Measurements from ENCODE around the gene SRGAP3. TPM values are rescaled to one million over a fixed set of nuclear protein-coding genes. Genes with fewer than 3 reads are reported as not detected.

Gene SRGAP3
- total RNA-seq, 1 experiment from 2014 or later: 0.24 TPM

- Histone ChIP-seq H3K4me3 (no peak overlapping the region), H3K9me3 (replicated peaks) (0 out of 2 replicates have a peak, but pooled peaks cover 3% of the 10 kb centered on the region), H3K27me3 (replicated peaks) (no peaks in the 10 kb centered on the region), H3K4me1 (replicated peaks) (no peaks in the 10 kb centered on the region), H3K27ac (no peak overlapping the region), H3K36me3 (no peaks in the 10 kb centered on the region)
- no peak for DNase-seq (ENCODE audit: low read depth in 1 of 2, low spot score in 2 of 2)
These were observed 266.4 kb downstream of the SRGAP3 start for GRCh38 chr3:8983026-8983425.

- Histone ChIP-seq H3K27me3 (replicated peaks) (no peaks in the 10 kb centered on the region), H3K27ac (no peak overlapping the region), H3K4me1 (replicated peaks) (no peaks in the 10 kb centered on the region), H3K4me3 (no peak overlapping the region), H3K36me3 (no peaks in the 10 kb centered on the region), H3K9me3 (replicated peaks) (0 out of 2 replicates have a peak, but pooled peaks cover 3% of the 10 kb centered on the region)
- DNase-seq (ENCODE audit: low read depth in 1 of 2, low spot score in 2 of 2): no peak
These were observed 266.9 kb downstream of the SRGAP3 start for GRCh38 chr3:8982509-8982908.

GRCh38 chr3:8981700-8982099 is 267.7 kb downstream of the SRGAP3 start:
- H3K4me3 ChIP-seq: no peak overlapping the region
- H3K4me1 ChIP-seq (replicated peaks): no peaks in the 10 kb centered on the region
- H3K36me3 ChIP-seq: no peaks in the 10 kb centered on the region
- H3K9me3 ChIP-seq (replicated peaks): 0 out of 2 replicates have a peak, but pooled peaks cover 3% of the 10 kb centered on the region
- no peak for DNase-seq (ENCODE audit: low read depth in 1 of 2, low spot score in 2 of 2)
- H3K27ac ChIP-seq: no peak overlapping the region
- no peaks in the 10 kb centered on the region for H3K27me3 ChIP-seq (replicated peaks)

GRCh38 chr3:8981296-8981695 is 268.1 kb downstream of the SRGAP3 start:
- Histone ChIP-seq H3K4me3 (no peak overlapping the region), H3K9me3 (replicated peaks) (0 out of 2 replicates have a peak, but pooled peaks cover 3% of the 10 kb centered on the region), H3K36me3 (no peaks in the 10 kb centered on the region), H3K27me3 (replicated peaks) (no peaks in the 10 kb centered on the region), H3K27ac (no peak overlapping the region), H3K4me1 (replicated peaks) (no peaks in the 10 kb centered on the region)
- DNase-seq (ENCODE audit: low read depth in 1 of 2, low spot score in 2 of 2): no peak

- H3K4me3 ChIP-seq: no peak overlapping the region
- no peak overlapping the region for H3K27ac ChIP-seq
- no peaks in the 10 kb centered on the region for H3K4me1 ChIP-seq (replicated peaks)
- H3K36me3 ChIP-seq: no peaks in the 10 kb centered on the region
- no peak for DNase-seq (ENCODE audit: low read depth in 1 of 2, low spot score in 2 of 2)
- no peaks in the 10 kb centered on the region for H3K27me3 ChIP-seq (replicated peaks)
- 0 out of 2 replicates have a peak, but pooled peaks cover 3% of the 10 kb centered on the region for H3K9me3 ChIP-seq (replicated peaks)
These were observed 268.6 kb downstream of the SRGAP3 start for GRCh38 chr3:8980756-8981257.

GRCh38 chr3:8979262-8979661 is 270.2 kb downstream of the SRGAP3 start:
- no peaks in the 10 kb centered on the region for H3K27me3 ChIP-seq (replicated peaks)
- H3K4me1 ChIP-seq (replicated peaks): no peaks in the 10 kb centered on the region
- H3K36me3 ChIP-seq: no peaks in the 10 kb centered on the region
- H3K27ac ChIP-seq: no peak overlapping the region
- H3K4me3 ChIP-seq: no peak overlapping the region
- no peak for DNase-seq (ENCODE audit: low read depth in 1 of 2, low spot score in 2 of 2)
- H3K9me3 ChIP-seq (replicated peaks): 0 out of 2 replicates have a peak, but pooled peaks cover 3% of the 10 kb centered on the region

- Histone ChIP-seq H3K4me1 (replicated peaks) (no peaks in the 10 kb centered on the region), H3K4me3 (no peak overlapping the region), H3K27me3 (replicated peaks) (no peaks in the 10 kb centered on the region), H3K9me3 (replicated peaks) (0 out of 2 replicates have a peak, but pooled peaks cover 3% of the 10 kb centered on the region), H3K36me3 (no peaks in the 10 kb centered on the region), H3K27ac (no peak overlapping the region)
- DNase-seq (ENCODE audit: low read depth in 1 of 2, low spot score in 2 of 2): no peak
These were observed 270.9 kb downstream of the SRGAP3 start for GRCh38 chr3:8978551-8978950.

GRCh38 chr3:8976540-8977182 is 272.8 kb downstream of the SRGAP3 start:
- Histone ChIP-seq H3K27me3 (replicated peaks) (no peaks in the 10 kb centered on the region), H3K36me3 (no peaks in the 10 kb centered on the region), H3K4me3 (no peak overlapping the region), H3K27ac (no peak overlapping the region), H3K9me3 (replicated peaks) (0 out of 2 replicates have a peak, but pooled peaks cover 3% of the 10 kb centered on the region), H3K4me1 (replicated peaks) (no peaks in the 10 kb centered on the region)
- DNase-seq (ENCODE audit: low read depth in 1 of 2, low spot score in 2 of 2): no peak

GRCh38 chr3:8975081-8976020 is 274.1 kb downstream of the SRGAP3 start:
- H3K9me3 ChIP-seq (replicated peaks): 0 out of 2 replicates have a peak, but pooled peaks cover 3% of the 10 kb centered on the region
- H3K4me3 ChIP-seq: no peak overlapping the region

GRCh38 chr3:8974458-8974857 is 275.0 kb downstream of the SRGAP3 start:
- Histone ChIP-seq H3K27me3 (replicated peaks) (no peaks in the 10 kb centered on the region), H3K4me3 (no peak overlapping the region), H3K27ac (no peak overlapping the region), H3K4me1 (replicated peaks) (no peaks in the 10 kb centered on the region), H3K36me3 (no peaks in the 10 kb centered on the region), H3K9me3 (replicated peaks) (0 out of 2 replicates have a peak, but pooled peaks cover 3% of the 10 kb centered on the region)
- no peak for DNase-seq (ENCODE audit: low read depth in 1 of 2, low spot score in 2 of 2)

More at GRCh38 chr3:8975081-8976020, 274.1 kb downstream of the SRGAP3 start:
- no peaks in the 10 kb centered on the region for H3K36me3 ChIP-seq
- H3K4me1 ChIP-seq (replicated peaks): no peaks in the 10 kb centered on the region
- H3K27ac ChIP-seq: no peak overlapping the region
- H3K27me3 ChIP-seq (replicated peaks): no peaks in the 10 kb centered on the region
- no peak for DNase-seq (ENCODE audit: low read depth in 1 of 2, low spot score in 2 of 2)

GRCh38 chr3:8972639-8973038 is 276.8 kb downstream of the SRGAP3 start:
- DNase-seq (ENCODE audit: low read depth in 1 of 2, low spot score in 2 of 2): no peak
- H3K36me3 ChIP-seq: no peaks in the 10 kb centered on the region

GRCh38 chr3:8970971-8971589 is 278.4 kb downstream of the SRGAP3 start:
- no peaks in the 10 kb centered on the region for H3K4me1 ChIP-seq (replicated peaks)
- no peak overlapping the region for H3K27ac ChIP-seq
- peak in 1 of 2 experiments; percentile 46 for DNase-seq (ENCODE audit: low read depth in 1 of 2, low spot score in 2 of 2)

More at GRCh38 chr3:8972639-8973038, 276.8 kb downstream of the SRGAP3 start:
- Histone ChIP-seq H3K4me3 (no peak overlapping the region), H3K27me3 (replicated peaks) (no peaks in the 10 kb centered on the region), H3K4me1 (replicated peaks) (no peaks in the 10 kb centered on the region), H3K27ac (no peak overlapping the region), H3K9me3 (replicated peaks) (no peaks in the 10 kb centered on the region)

GRCh38 chr3:8969241-8969640 is 280.2 kb downstream of the SRGAP3 start:
- no peak for DNase-seq (ENCODE audit: low read depth in 1 of 2, low spot score in 2 of 2)
- H3K9me3 ChIP-seq (replicated peaks): no peaks in the 10 kb centered on the region

More at GRCh38 chr3:8970971-8971589, 278.4 kb downstream of the SRGAP3 start:
- Histone ChIP-seq H3K9me3 (replicated peaks) (no peaks in the 10 kb centered on the region), H3K27me3 (replicated peaks) (no peaks in the 10 kb centered on the region), H3K4me3 (no peak overlapping the region), H3K36me3 (no peaks in the 10 kb centered on the region)

More at GRCh38 chr3:8969241-8969640, 280.2 kb downstream of the SRGAP3 start:
- Histone ChIP-seq H3K4me3 (no peak overlapping the region), H3K27ac (no peak overlapping the region), H3K36me3 (no peaks in the 10 kb centered on the region), H3K4me1 (replicated peaks) (peaks cover 11% of the 10 kb centered on the region), H3K27me3 (replicated peaks) (no peaks in the 10 kb centered on the region)

Data from SJSA1 (cell line).